Common myeloid progenitor, CD34-positive (primary cell): ENCODE results near the gene F10.

Source experiments
- CTCF ChIA-PET: fragments of 350-600 bp; sonication (Branson Sonifier 250); formaldehyde crosslinking; loops from one replicate; lab custom pipeline; 2021; ENCODE audit warnings: antibody characterized with exemption; lab: Charles Lee
- POLR2A ChIA-PET: fragments of 350-600 bp; sonication (Branson Sonifier 250); formaldehyde crosslinking; loops from one replicate; lab custom pipeline; 2021; ENCODE audit warnings: antibody characterized with exemption; lab: Charles Lee
- DNase-seq, 3 donors: peaks; one replicate each; pipeline versions ENCODE4 v3.0.0 to v3.0.0-alpha.2; 2013
- H3K27ac ChIP-seq, 2 experiments: 1 replicate in 1 of 2; 2 replicates in 1 of 2; pipeline ENCODE4 v1.7.0; 2013; ENCODE audit warnings: inconsistent platforms in 2 of 2, low read length in 2 of 2, mild to moderate bottlenecking in 2 of 2, low read depth in 1 of 2, moderate library complexity in 1 of 2; ENCODE audit not compliant: severe bottlenecking in 2 of 2, insufficient read depth in 1 of 2, poor library complexity in 1 of 2
- H3K27me3 ChIP-seq, 5 experiments: replicated peaks in 2 of 5; 1 replicate in 3 of 5; 2 replicates in 2 of 5; pipeline versions ENCODE4 v1.6.1 to v1.7.0; 2013; ENCODE audit warnings: low read length in 4 of 5, mild to moderate bottlenecking in 2 of 5, moderate library complexity in 2 of 5, inconsistent platforms in 1 of 5; ENCODE audit not compliant: insufficient read depth in 5 of 5, control insufficient read depth in 4 of 5
- H3K36me3 ChIP-seq, 4 experiments: 1 replicate in 2 of 4; 2 replicates in 2 of 4; pipeline versions ENCODE4 v1.6.1 to v1.7.0; 2013; ENCODE audit warnings: low read length in 3 of 4, control low read depth in 1 of 4, mild to moderate bottlenecking in 1 of 4; ENCODE audit not compliant: control insufficient read depth in 4 of 4, insufficient read depth in 4 of 4
- H3K4me1 ChIP-seq, 4 experiments: 1 replicate in 3 of 4; 2 replicates in 1 of 4; pipeline versions ENCODE4 v1.6.1 to v1.7.1; 2013; ENCODE audit warnings: low read length in 3 of 4, mild to moderate bottlenecking in 3 of 4, control low read depth in 1 of 4, inconsistent platforms in 1 of 4, moderate library complexity in 1 of 4; ENCODE audit not compliant: control insufficient read depth in 4 of 4, insufficient read depth in 4 of 4; ENCODE audit errors: control extremely low read depth in 1 of 4
- H3K4me3 ChIP-seq, 7 experiments: 1 replicate in 4 of 7; 2 replicates in 3 of 7; pipeline versions ENCODE4 v1.5.1 to v1.7.0; 2013; ENCODE audit warnings: mild to moderate bottlenecking in 7 of 7, low read length in 6 of 7, moderate library complexity in 6 of 7, inconsistent platforms in 2 of 7, low read depth in 2 of 7, control low read depth in 1 of 7; ENCODE audit not compliant: insufficient read depth in 4 of 7, control insufficient read depth in 1 of 7; ENCODE audit errors: extremely low read depth in 1 of 7
- H3K9me3 ChIP-seq, 5 experiments: 1 replicate in 4 of 5; 2 replicates in 1 of 5; pipeline versions ENCODE4 v1.6.1 to v1.7.1; 2013; ENCODE audit warnings: low read length in 4 of 5, mild to moderate bottlenecking in 2 of 5, inconsistent platforms in 1 of 5, low read depth in 1 of 5, moderate library complexity in 1 of 5; ENCODE audit not compliant: control insufficient read depth in 4 of 5, insufficient read depth in 2 of 5; ENCODE audit errors: control extremely low read depth in 1 of 5
- WGBS: methylation state at CpG from one replicate; pipeline ENCODE4 v1.1.5; 2013; ENCODE audit not compliant: insufficient coverage; 5-methylcytosine and 5-hydroxymethylcytosine counted together

F10 gene

GRCh38 chr13:113083022-113083373 is 39.6 kb upstream of the F10 start:
- 92% methylated on average over 10 of the region's 10 CpGs for WGBS
- POLR2A ChIA-PET = no interaction called here
- CTCF ChIA-PET = no interaction called here

GRCh38 chr13:113083402-113084061 is 39.1 kb upstream of the F10 start:
- Histone ChIP-seq H3K36me3 (no peaks in the 10 kb centered on the region), H3K27me3 (no peaks in the 10 kb centered on the region), H3K27ac (no peak overlapping the region), H3K4me1 (no peaks in the 10 kb centered on the region), H3K4me3 (no peak overlapping the region), H3K9me3 (peaks cover 0 to 4% (median 0%) of the 10 kb centered on the region in 5 experiments)
- POLR2A ChIA-PET = no interaction called here
- CTCF ChIA-PET = no interaction called here
- no peak for DNase-seq
- WGBS = 91% methylated on average over 18 of the region's 18 CpGs

More at GRCh38 chr13:113083022-113083373, 39.6 kb upstream of the F10 start:
- H3K36me3 ChIP-seq = no peaks in the 10 kb centered on the region
- H3K27me3 ChIP-seq = no peaks in the 10 kb centered on the region
- H3K27ac ChIP-seq = no peak overlapping the region
- no peaks in the 10 kb centered on the region for H3K4me1 ChIP-seq
- DNase-seq = no peak
- H3K4me3 ChIP-seq = no peak overlapping the region
- peaks cover 0 to 4% (median 0%) of the 10 kb centered on the region in 5 experiments for H3K9me3 ChIP-seq

GRCh38 chr13:113084094-113084942 is 38.3 kb upstream of the F10 start:
- WGBS = 95% methylated on average over 21 of the region's 25 CpGs
- H3K27ac ChIP-seq = no peak overlapping the region
- no peaks in the 10 kb centered on the region for H3K36me3 ChIP-seq
- ChIA-PET CTCF (no interaction called here), POLR2A (no interaction called here)
- no peaks in the 10 kb centered on the region for H3K27me3 ChIP-seq
- no peaks in the 10 kb centered on the region for H3K4me1 ChIP-seq
- no peak for DNase-seq
- H3K4me3 ChIP-seq = no peak overlapping the region
- peaks cover 0 to 4% (median 0%) of the 10 kb centered on the region in 5 experiments for H3K9me3 ChIP-seq

GRCh38 chr13:113084943-113085540 is 37.6 kb upstream of the F10 start:
- DNase-seq = no peak
- no peak overlapping the region for H3K4me3 ChIP-seq
- ChIA-PET POLR2A (no interaction called here), CTCF (no interaction called here)
- H3K27ac ChIP-seq = no peak overlapping the region
- no peaks in the 10 kb centered on the region for H3K4me1 ChIP-seq
- H3K36me3 ChIP-seq = no peaks in the 10 kb centered on the region
- H3K27me3 ChIP-seq = no peaks in the 10 kb centered on the region
- peaks cover 0 to 4% (median 0%) of the 10 kb centered on the region in 5 experiments for H3K9me3 ChIP-seq
- 98% methylated on average over 23 of the region's 24 CpGs for WGBS

- ChIA-PET CTCF (interaction anchor here (0.7 to 1.0 kb wide), 2 partner anchors 9 to 29 kb away, joined by 3 read pairs; no protein-coding TSS in a partner anchor), POLR2A (no interaction called here)
- WGBS = 91% methylated on average over 32 of the region's 32 CpGs
These were observed 36.4 kb upstream of the F10 start for GRCh38 chr13:113086031-113086750.

GRCh38 chr13:113086991-113087922 is 35.3 kb upstream of the F10 start:
- WGBS = 97% methylated on average over 29 of the region's 39 CpGs
- Histone ChIP-seq H3K36me3 (no peaks in the 10 kb centered on the region), H3K4me3 (no peak overlapping the region), H3K9me3 (peaks cover 0 to 4% (median 0%) of the 10 kb centered on the region in 5 experiments), H3K27me3 (no peaks in the 10 kb centered on the region), H3K4me1 (no peaks in the 10 kb centered on the region), H3K27ac (no peak overlapping the region)
- no peak for DNase-seq
- CTCF ChIA-PET = interaction anchor here (0.7 kb wide), 1 partner anchor 28 kb away, joined by 3 read pairs; no protein-coding TSS in a partner anchor
- POLR2A ChIA-PET = interaction anchor here (0.7 kb wide), 1 partner anchor 13 kb away, joined by 3 read pairs; no protein-coding TSS in a partner anchor

More at GRCh38 chr13:113086031-113086750, 36.4 kb upstream of the F10 start:
- H3K27me3 ChIP-seq = no peaks in the 10 kb centered on the region
- H3K27ac ChIP-seq = no peak overlapping the region
- no peaks in the 10 kb centered on the region for H3K36me3 ChIP-seq
- peaks cover 0 to 4% (median 0%) of the 10 kb centered on the region in 5 experiments for H3K9me3 ChIP-seq
- no peaks in the 10 kb centered on the region for H3K4me1 ChIP-seq
- no peak overlapping the region for H3K4me3 ChIP-seq
- no peak for DNase-seq
